ENCODE data around the gene SOX9. TPM values are rescaled to one million over a fixed set of nuclear protein-coding genes. Genes with fewer than 3 reads are reported as not detected.

The SOX9 gene
- total and polyA plus RNA-seq, 2 experiments from 2014 or later, result 1.1 to 4.3 TPM

GRCh38 chr17:72123530-72124437 lies 3.0 kb downstream of the SOX9 start:
- peak in 1 of 2 donors; percentile 49 for DNase-seq (ENCODE audit: low read depth in 1 of 2, low spot score in 1 of 2)
- Histone ChIP-seq H3K9me3 (ENCODE audit: low read depth) (no peaks in the 10 kb centered on the region), H3K4me1 (ENCODE audit: low read depth) (peaks cover 27% of the 10 kb centered on the region), H3K36me3 (no peaks in the 10 kb centered on the region), H3K27ac (no peak overlapping the region), H3K4me3 (no peak overlapping the region), H3K27me3 (peaks cover 44% of the 10 kb centered on the region)
- TF ChIP-seq CTCF (IDR thresholded peaks at IDR 0.05; ENCODE audit: low read depth, low read length), result no peak

DNA sequence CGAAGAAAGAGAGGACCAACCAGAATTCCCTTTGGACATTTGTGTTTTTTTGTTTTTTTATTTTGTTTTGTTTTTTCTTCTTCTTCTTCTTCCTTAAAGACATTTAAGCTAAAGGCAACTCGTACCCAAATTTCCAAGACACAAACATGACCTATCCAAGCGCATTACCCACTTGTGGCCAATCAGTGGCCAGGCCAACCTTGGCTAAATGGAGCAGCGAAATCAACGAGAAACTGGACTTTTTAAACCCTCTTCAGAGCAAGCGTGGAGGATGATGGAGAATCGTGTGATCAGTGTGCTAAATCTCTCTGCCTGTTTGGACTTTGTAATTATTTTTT lies 3.6 kb downstream of the SOX9 start:
- Histone ChIP-seq H3K9me3 (ENCODE audit: low read depth) (no peaks in the 10 kb centered on the region), H3K27ac (no peak overlapping the region), H3K4me1 (ENCODE audit: low read depth) (peaks cover 27% of the 10 kb centered on the region), H3K4me3 (no peak overlapping the region), H3K36me3 (no peaks in the 10 kb centered on the region), H3K27me3 (peaks cover 37% of the 10 kb centered on the region)
- peak in 1 of 2 donors; percentile 48 for DNase-seq (ENCODE audit: low read depth in 1 of 2, low spot score in 1 of 2)
- no peak for TF ChIP-seq CTCF (IDR thresholded peaks at IDR 0.05; ENCODE audit: low read depth, low read length)

GRCh38 chr17:72125226-72125651 lies 4.4 kb downstream of the SOX9 start:
- no peak overlapping the region for H3K4me3 ChIP-seq
- no peak overlapping the region for H3K27ac ChIP-seq
- peaks cover 30% of the 10 kb centered on the region for H3K27me3 ChIP-seq
- no peak for TF ChIP-seq CTCF (IDR thresholded peaks at IDR 0.05; ENCODE audit: low read depth, low read length)
- no peaks in the 10 kb centered on the region for H3K36me3 ChIP-seq
- DNase-seq (ENCODE audit: low read depth in 1 of 2, low spot score in 1 of 2), result peak; percentile 34 to 55
- no peaks in the 10 kb centered on the region for H3K9me3 ChIP-seq (ENCODE audit: low read depth)
- peaks cover 27% of the 10 kb centered on the region for H3K4me1 ChIP-seq (ENCODE audit: low read depth)

DNA sequence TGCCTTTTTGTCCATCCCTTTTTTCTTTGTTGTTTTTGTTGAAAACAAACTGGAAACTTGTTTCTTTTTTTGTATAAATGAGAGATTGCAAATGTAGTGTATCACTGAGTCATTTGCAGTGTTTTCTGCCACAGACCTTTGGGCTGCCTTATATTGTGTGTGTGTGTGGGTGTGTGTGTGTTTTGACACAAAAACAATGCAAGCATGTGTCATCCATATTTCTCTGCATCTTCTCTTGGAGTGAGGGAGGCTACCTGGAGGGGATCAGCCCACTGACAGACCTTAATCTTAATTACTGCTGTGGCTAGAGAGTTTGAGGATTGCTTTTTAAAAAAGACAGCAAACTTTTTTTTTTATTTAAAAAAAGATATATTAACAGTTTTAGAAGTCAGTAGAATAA lies 4.9 kb downstream of the SOX9 start:
- DNase-seq (ENCODE audit: low read depth in 1 of 2, low spot score in 1 of 2), result peak in 1 of 2 donors; percentile 47
- no peaks in the 10 kb centered on the region for H3K9me3 ChIP-seq (ENCODE audit: low read depth)
- no peak overlapping the region for H3K4me3 ChIP-seq
- H3K27me3 ChIP-seq, result peaks cover 30% of the 10 kb centered on the region
- H3K36me3 ChIP-seq, result no peaks in the 10 kb centered on the region
- H3K4me1 ChIP-seq (ENCODE audit: low read depth), result peaks cover 27% of the 10 kb centered on the region
- H3K27ac ChIP-seq, result no peak overlapping the region
- TF ChIP-seq CTCF (IDR thresholded peaks at IDR 0.05; ENCODE audit: low read depth, low read length), result no peak

DNA sequence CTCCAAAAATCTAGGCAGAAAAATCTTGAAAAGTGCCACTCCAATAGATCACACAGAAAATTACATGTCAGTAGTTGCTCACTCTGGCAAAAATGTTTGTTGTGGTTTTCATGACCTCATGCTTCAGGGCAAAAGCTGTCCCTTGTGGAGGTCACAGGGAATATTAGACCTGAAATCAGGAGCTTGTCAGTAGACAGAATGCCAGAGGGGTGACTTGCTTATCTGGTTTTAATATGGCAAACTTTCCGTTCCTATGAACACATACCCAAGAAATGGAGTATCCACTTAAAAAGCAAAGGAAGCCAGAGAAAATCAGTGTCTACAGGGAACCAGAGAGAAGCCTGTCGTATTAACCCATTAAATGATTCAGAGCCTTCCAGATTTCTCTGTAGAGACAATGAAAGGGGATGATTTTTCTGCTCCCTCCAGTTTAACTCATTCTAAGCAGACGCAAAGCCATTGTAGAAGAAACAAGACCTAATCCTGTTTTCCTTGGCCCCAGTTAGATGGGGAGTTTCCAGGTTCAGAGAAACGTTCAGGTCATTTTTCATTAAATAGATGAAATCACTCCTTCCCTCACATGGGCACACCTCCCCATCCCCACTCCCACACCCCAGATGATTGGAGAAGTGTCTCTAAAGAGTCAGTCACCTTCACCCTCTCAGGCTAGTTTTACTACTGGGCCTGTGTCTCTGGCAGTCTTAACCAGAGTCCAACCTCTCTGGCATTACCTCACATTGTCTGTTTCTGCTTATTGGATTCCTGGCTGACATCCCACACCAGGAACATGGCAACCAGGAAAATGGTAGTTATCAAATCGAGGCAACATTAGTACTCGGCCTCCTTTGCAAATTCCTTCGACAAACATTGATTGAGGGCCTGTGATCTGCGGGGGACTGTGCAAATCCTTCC lies 6.0 kb downstream of the SOX9 start:
- H3K36me3 ChIP-seq, result no peaks in the 10 kb centered on the region
- no peak for TF ChIP-seq CTCF (IDR thresholded peaks at IDR 0.05; ENCODE audit: low read depth, low read length)
- H3K4me3 ChIP-seq, result no peak overlapping the region
- peak in 1 of 2 donors; percentile 71 for DNase-seq (ENCODE audit: low read depth in 1 of 2, low spot score in 1 of 2)
- H3K4me1 ChIP-seq (ENCODE audit: low read depth), result peaks cover 27% of the 10 kb centered on the region
- peaks cover 22% of the 10 kb centered on the region for H3K27me3 ChIP-seq
- no peak overlapping the region for H3K27ac ChIP-seq
- H3K9me3 ChIP-seq (ENCODE audit: low read depth), result no peaks in the 10 kb centered on the region

All from cardiac muscle cell (in vitro differentiated cells and primary cell).